GM21576 (cell line): ENCODE data around the gene SLC5A9.
"Not testable (repeated sequence)": the region's sequence is repeated elsewhere in the genome, so short reads cannot be mapped to it uniquely, and the experiment has no call there.

Experiments
- ATAC-seq: cut with Tn5 transposase; IDR thresholded peaks from one replicate; pipeline ENCODE4 v1.9.1; 2021; ENCODE audit warnings: mild to moderate bottlenecking, moderate library complexity; ENCODE audit not compliant: unreplicated experiment

The SLC5A9 gene

GRCh38 chr1:48213462-48213861 is 9.1 kb upstream of the SLC5A9 start:
- ATAC-seq = not testable (repeated sequence)

GRCh38 chr1:48214366-48214765 is 8.2 kb upstream of the SLC5A9 start:
- not testable (repeated sequence) for ATAC-seq

- ATAC-seq = no peak
Measured at GRCh38 chr1:48214820-48215219, 7.7 kb upstream of the SLC5A9 start.

GRCh38 chr1:48215222-48215621 is 7.3 kb upstream of the SLC5A9 start:
- ATAC-seq = no peak

- no peak for ATAC-seq
Measured at GRCh38 chr1:48215889-48216288, 6.6 kb upstream of the SLC5A9 start.

GRCh38 chr1:48216313-48216712 is 6.2 kb upstream of the SLC5A9 start:
- no peak for ATAC-seq

GRCh38 chr1:48216941-48217340 is 5.6 kb upstream of the SLC5A9 start:
- no peak for ATAC-seq

- no peak for ATAC-seq
Measured at GRCh38 chr1:48217856-48218255, 4.7 kb upstream of the SLC5A9 start.

- no peak for ATAC-seq
Measured at GRCh38 chr1:48219803-48220202, 2.7 kb upstream of the SLC5A9 start.

GRCh38 chr1:48221122-48221521 is 1.4 kb upstream of the SLC5A9 start:
- ATAC-seq = no peak

- ATAC-seq = no peak
Measured at GRCh38 chr1:48221657-48222056, 859 bp upstream of the SLC5A9 start.

GRCh38 chr1:48223366-48224240 is 1.1 kb downstream of the SLC5A9 start:
- no peak for ATAC-seq

GRCh38 chr1:48224791-48225190 is 2.3 kb downstream of the SLC5A9 start:
- no peak for ATAC-seq

- ATAC-seq = no peak
Measured at GRCh38 chr1:48225579-48225978, 3.1 kb downstream of the SLC5A9 start.

GRCh38 chr1:48227165-48228013 is 4.9 kb downstream of the SLC5A9 start:
- ATAC-seq = peak; percentile 55

- ATAC-seq = no peak
Measured at GRCh38 chr1:48228156-48228555, 5.6 kb downstream of the SLC5A9 start.

- no peak for ATAC-seq
Measured at GRCh38 chr1:48229317-48229716, 6.8 kb downstream of the SLC5A9 start.

GRCh38 chr1:48230236-48230635 is 7.7 kb downstream of the SLC5A9 start:
- no peak for ATAC-seq

- no peak for ATAC-seq
Measured at GRCh38 chr1:48232722-48233121, 10.2 kb downstream of the SLC5A9 start.

GRCh38 chr1:48233666-48234485 is 11.4 kb downstream of the SLC5A9 start:
- ATAC-seq = no peak

GRCh38 chr1:48235652-48236051 is 13.1 kb downstream of the SLC5A9 start:
- ATAC-seq = no peak
